Loucy (cell line): Measurements from ENCODE around the gene SLC23A2.

Experiments
- H2AFZ ChIP-seq: fragments of 200-600 bp; sonication (generic); 2 replicates; pipeline ENCODE4 v1.6.0; 2016; ENCODE audit warnings: antibody characterized with exemption, mild to moderate bottlenecking, low read length, moderate library complexity
- H3F3A ChIP-seq: fragments of 200-600 bp; 2 replicates; pipeline ENCODE4 v1.6.0; 2016; ENCODE audit warnings: antibody characterized with exemption, low read depth, mild to moderate bottlenecking
- H3K27me3 ChIP-seq: fragments of 200-600 bp; sonication (generic); 2 replicates; pipeline ENCODE4 v1.6.1; 2014; ENCODE audit warnings: low read length, mild to moderate bottlenecking; ENCODE audit not compliant: insufficient read depth, poor library complexity, severe bottlenecking
- H3K36me3 ChIP-seq: fragments of 200-600 bp; sonication (generic); 2 replicates; pipeline ENCODE4 v1.6.1; 2016; ENCODE audit warnings: low read length; ENCODE audit not compliant: insufficient read depth
- H3K4me1 ChIP-seq: fragments of 200-600 bp; sonication (generic); 2 replicates; pipeline ENCODE4 v1.5.1; 2014; ENCODE audit warnings: low read length, mild to moderate bottlenecking; ENCODE audit not compliant: insufficient read depth, poor library complexity, severe bottlenecking
- H3K4me2 ChIP-seq: fragments of 200-600 bp; sonication (generic); 2 replicates; pipeline ENCODE4 v1.6.0; 2014; ENCODE audit warnings: antibody characterized with exemption, low read length, low read depth, mild to moderate bottlenecking; ENCODE audit not compliant: poor library complexity, severe bottlenecking
- H3K4me3 ChIP-seq: fragments of 200-600 bp; sonication (generic); 2 replicates; pipeline ENCODE4 v1.5.1; 2014; ENCODE audit warnings: low read length, mild to moderate bottlenecking, mixed read lengths; ENCODE audit not compliant: poor library complexity, severe bottlenecking
- H3K79me2 ChIP-seq: fragments of 200-600 bp; sonication (generic); 2 replicates; pipeline ENCODE4 v1.6.1; 2014; ENCODE audit warnings: low read length; ENCODE audit not compliant: insufficient read depth
- H3K9ac ChIP-seq: fragments of 200-600 bp; sonication (generic); 2 replicates; pipeline ENCODE4 v1.6.0; 2014; ENCODE audit warnings: mild to moderate bottlenecking, low read depth, low read length, moderate library complexity; ENCODE audit not compliant: poor library complexity, severe bottlenecking
- H3K9me2 ChIP-seq: fragments of 200-600 bp; sonication (generic); replicated peaks from 2 replicates; pipeline ENCODE4 v1.6.1; 2016; ENCODE audit warnings: low read depth, low read length, mixed read lengths
- H3K9me3 ChIP-seq: fragments of 200-600 bp; sonication (generic); 2 replicates; pipeline ENCODE4 v1.6.1; 2014; ENCODE audit warnings: mild to moderate bottlenecking, antibody characterized with exemption, low read length, low read depth; ENCODE audit not compliant: insufficient read depth
- H4K20me1 ChIP-seq: fragments of 200-600 bp; sonication (generic); 2 replicates; pipeline ENCODE4 v1.6.0; 2014; ENCODE audit warnings: antibody characterized with exemption, low read length, mild to moderate bottlenecking; ENCODE audit not compliant: insufficient read depth, poor library complexity, severe bottlenecking
- EZH2phosphoT487 ChIP-seq: fragments of 200-600 bp; IDR thresholded peaks from 2 replicates; pipeline ENCODE4 v1.6.1; 2018; ENCODE audit warnings: antibody characterized with exemption, mild to moderate bottlenecking, moderate library complexity, borderline replicate concordance
- TF ChIP-seq, protein P1 (sequence below): fragments of 200-600 bp; sonication (generic); conservative IDR thresholded peaks from 2 replicates; pipeline ENCODE4 v1.5.1; 2014; ENCODE audit warnings: mild to moderate bottlenecking, antibody characterized with exemption, low read length

SLC23A2 gene

GRCh38 chr20:4967752-4968477 lies 33.4 kb downstream of the SLC23A2 start:
- no peak overlapping the region for H3K4me3 ChIP-seq
- no peaks in the 10 kb centered on the region for H4K20me1 ChIP-seq
- no peak overlapping the region for H3K4me2 ChIP-seq
- TF ChIP-seq, protein P1, sequence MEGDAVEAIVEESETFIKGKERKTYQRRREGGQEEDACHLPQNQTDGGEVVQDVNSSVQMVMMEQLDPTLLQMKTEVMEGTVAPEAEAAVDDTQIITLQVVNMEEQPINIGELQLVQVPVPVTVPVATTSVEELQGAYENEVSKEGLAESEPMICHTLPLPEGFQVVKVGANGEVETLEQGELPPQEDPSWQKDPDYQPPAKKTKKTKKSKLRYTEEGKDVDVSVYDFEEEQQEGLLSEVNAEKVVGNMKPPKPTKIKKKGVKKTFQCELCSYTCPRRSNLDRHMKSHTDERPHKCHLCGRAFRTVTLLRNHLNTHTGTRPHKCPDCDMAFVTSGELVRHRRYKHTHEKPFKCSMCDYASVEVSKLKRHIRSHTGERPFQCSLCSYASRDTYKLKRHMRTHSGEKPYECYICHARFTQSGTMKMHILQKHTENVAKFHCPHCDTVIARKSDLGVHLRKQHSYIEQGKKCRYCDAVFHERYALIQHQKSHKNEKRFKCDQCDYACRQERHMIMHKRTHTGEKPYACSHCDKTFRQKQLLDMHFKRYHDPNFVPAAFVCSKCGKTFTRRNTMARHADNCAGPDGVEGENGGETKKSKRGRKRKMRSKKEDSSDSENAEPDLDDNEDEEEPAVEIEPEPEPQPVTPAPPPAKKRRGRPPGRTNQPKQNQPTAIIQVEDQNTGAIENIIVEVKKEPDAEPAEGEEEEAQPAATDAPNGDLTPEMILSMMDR = no peak
- no peak for TF ChIP-seq EZH2phosphoT487
- no peaks in the 10 kb centered on the region for H3K4me1 ChIP-seq
- no peak overlapping the region for H2AFZ ChIP-seq
- peaks cover 7% of the 10 kb centered on the region; the same call in 1 of the 2 replicates for H3K79me2 ChIP-seq
- no peaks in the 10 kb centered on the region for H3K9me2 ChIP-seq
- peaks cover 42% of the 10 kb centered on the region; the same call in 1 of the 2 replicates for H3K36me3 ChIP-seq
- no peaks in the 10 kb centered on the region for H3K9me3 ChIP-seq
- H3K9ac ChIP-seq = no peak overlapping the region
- H3K27me3 ChIP-seq = no peaks in the 10 kb centered on the region
- no peaks in the 10 kb centered on the region for H3F3A ChIP-seq

DNA sequence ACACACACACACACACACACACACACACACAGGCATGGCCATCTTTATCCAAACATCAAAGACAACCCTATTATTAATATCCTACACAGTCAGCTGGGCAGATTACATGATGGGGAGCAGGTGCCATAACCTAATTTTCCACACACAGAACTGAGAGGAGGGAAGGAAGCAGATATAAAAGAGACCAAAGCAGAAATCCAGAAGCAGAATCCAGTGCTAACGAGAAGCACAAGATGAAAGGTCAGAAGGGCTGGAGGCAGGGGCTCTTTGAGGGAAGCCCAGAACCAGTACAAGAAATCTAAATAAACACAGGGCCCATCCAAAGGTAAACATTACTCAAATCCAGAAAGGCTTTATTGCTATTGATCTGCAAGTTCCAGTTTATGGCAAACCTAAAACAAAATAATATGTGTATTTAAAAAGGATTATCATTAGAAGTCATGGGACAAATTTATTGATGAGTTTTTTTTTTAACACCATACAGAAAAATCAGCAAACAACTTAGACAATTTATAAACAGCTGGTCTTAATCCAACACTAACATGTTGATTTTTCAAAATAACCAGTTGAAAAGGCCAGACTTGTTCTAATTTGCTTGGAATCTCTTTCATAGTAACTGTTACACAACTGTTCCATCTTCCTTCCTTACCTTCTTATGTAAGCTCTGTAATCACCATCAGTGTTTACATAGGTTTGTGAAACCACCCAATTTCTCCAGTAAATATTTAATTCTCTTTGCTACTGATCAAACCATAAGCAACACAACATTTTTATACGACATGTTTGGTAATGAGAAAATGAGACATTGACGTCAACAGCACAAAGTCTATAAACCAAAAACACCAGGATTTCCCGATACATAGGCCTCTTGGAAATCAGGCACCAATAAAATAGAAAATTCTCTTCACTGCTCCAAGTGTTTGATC lies 34.2 kb downstream of the SLC23A2 start:
- peaks cover 4% of the 10 kb centered on the region for H3K4me1 ChIP-seq
- H3K27me3 ChIP-seq = no peaks in the 10 kb centered on the region
- no peaks in the 10 kb centered on the region for H4K20me1 ChIP-seq
- no peak overlapping the region for H2AFZ ChIP-seq
- H3K9me2 ChIP-seq = no peaks in the 10 kb centered on the region
- peaks cover 42% of the 10 kb centered on the region; the same call in 1 of the 2 replicates for H3K36me3 ChIP-seq
- no peaks in the 10 kb centered on the region for H3K9me3 ChIP-seq
- TF ChIP-seq, protein P1 = no peak
- no peak for TF ChIP-seq EZH2phosphoT487
- H3F3A ChIP-seq = no peaks in the 10 kb centered on the region
- peaks cover 8% of the 10 kb centered on the region; the same call in 1 of the 2 replicates for H3K79me2 ChIP-seq
- H3K9ac ChIP-seq = no peak overlapping the region
- H3K4me2 ChIP-seq = no peak overlapping the region
- H3K4me3 ChIP-seq = no peak overlapping the region

- no peak for TF ChIP-seq EZH2phosphoT487
- TF ChIP-seq, protein P1 = no peak
- H3K79me2 ChIP-seq = peaks cover 21% of the 10 kb centered on the region; the same call in 1 of the 2 replicates
- H4K20me1 ChIP-seq = peaks cover 3% of the 10 kb centered on the region
- H3K9ac ChIP-seq = no peak overlapping the region
- peaks cover 12% of the 10 kb centered on the region for H3K4me1 ChIP-seq
- H3K27me3 ChIP-seq = no peaks in the 10 kb centered on the region
- H3K4me3 ChIP-seq = peak overlapping the region; percentile 21
- H3K36me3 ChIP-seq = peaks cover 6% of the 10 kb centered on the region; the same call in 1 of the 2 replicates
- H3K9me3 ChIP-seq = no peaks in the 10 kb centered on the region
- H3K4me2 ChIP-seq = peak overlapping the region; percentile 31
- no peaks in the 10 kb centered on the region for H3K9me2 ChIP-seq
- no peak overlapping the region for H2AFZ ChIP-seq
- H3F3A ChIP-seq = no peaks in the 10 kb centered on the region
Observed at GRCh38 chr20:4962241-4962855, 39.0 kb downstream of the SLC23A2 start.
